Spleen (tissue), 11 donors: Measurements from ENCODE around the gene CMTM4. TPM values are rescaled to one million over a fixed set of nuclear protein-coding genes. Genes with fewer than 3 reads are reported as not detected.

Experiments
- DNase-seq: peaks from one replicate; pipeline ENCODE4 v3.0.0-alpha.2; 2020
- H3K27ac ChIP-seq, 8 donors: fragments of 200-600 bp; sonication (generic) in 7 of 8; 1 replicate in 4 of 8; 2 replicates in 4 of 8; pipeline versions ENCODE4 v1.5.0 to v1.8.0; 2016 to 2021; ENCODE audit warnings: inconsistent platforms in 4 of 8, mild to moderate bottlenecking in 4 of 8, moderate library complexity in 1 of 8
- H3K27me3 ChIP-seq, 7 donors: fragments of 200-600 bp; sonication (generic) in 6 of 7; replicated peaks in 1 of 7; 1 replicate in 4 of 7; 2 replicates in 3 of 7; pipeline versions ENCODE4 v1.5.0 to v1.8.0; 2016 to 2021; ENCODE audit warnings: inconsistent platforms in 3 of 7, mild to moderate bottlenecking in 1 of 7
- H3K36me3 ChIP-seq, 6 donors: fragments of 200-600 bp; sonication (generic) in 5 of 6; 1 replicate in 4 of 6; 2 replicates in 2 of 6; pipeline versions ENCODE4 v1.5.0 to v1.8.0; 2016 to 2021; ENCODE audit warnings: inconsistent platforms in 2 of 6
- H3K4me1 ChIP-seq, 6 donors: fragments of 200-600 bp; sonication (generic) in 5 of 6; 1 replicate in 3 of 6; 2 replicates in 3 of 6; pipeline versions ENCODE4 v1.5.0 to v1.8.0; 2016 to 2021; ENCODE audit warnings: inconsistent platforms in 3 of 6
- H3K4me3 ChIP-seq, 8 donors: fragments of 200-600 bp; sonication (generic) in 7 of 8; 1 replicate in 4 of 8; 2 replicates in 4 of 8; pipeline versions ENCODE4 v1.5.0 to v1.8.0; 2016 to 2021; ENCODE audit warnings: inconsistent platforms in 4 of 8, mild to moderate bottlenecking in 4 of 8, moderate library complexity in 2 of 8
- H3K9me3 ChIP-seq, 8 donors: fragments of 200-600 bp; sonication (generic) in 7 of 8; 1 replicate in 4 of 8; 2 replicates in 4 of 8; pipeline versions ENCODE4 v1.5.0 to v1.8.0; 2016 to 2021; ENCODE audit warnings: inconsistent platforms in 4 of 8
- CTCF ChIP-seq, 11 experiments: fragments of 200-600 bp in 7 of 11; fragments of 450-650 bp in 4 of 11; sonication (generic) in 4 of 11; IDR thresholded peaks in 8 of 11; conservative IDR thresholded peaks in 3 of 11; 1 replicate in 7 of 11; 2 replicates in 4 of 11; pipeline versions ENCODE4 v1.4.0 to v1.8.0; 2016 to 2021; ENCODE audit warnings: antibody characterized with exemption in 11 of 11, inconsistent platforms in 4 of 11, mild to moderate bottlenecking in 1 of 11
- POLR2A ChIP-seq, 3 donors: fragments of 450-650 bp; IDR thresholded peaks; one replicate each; pipeline ENCODE4 v1.5.1; 2017; ENCODE audit warnings: antibody characterized with exemption in 3 of 3, mild to moderate bottlenecking in 1 of 3
- POLR2AphosphoS5 ChIP-seq, 3 donors: sonication (generic); formaldehyde crosslinking; IDR thresholded peaks; one replicate each; pipeline ENCODE4 v1.5.1; 2017; ENCODE audit warnings: antibody characterized with exemption in 3 of 3
- WGBS, 5 donors: extraction: QIAGEN DNeasy Blood & Tissue Kit in 3 of 5; methylation state at CpG; one replicate each; pipeline versions ENCODE4 v1.1.5 to v1.1.7; 2013 to 2018; 5-methylcytosine and 5-hydroxymethylcytosine counted together
- intact Hi-C: fragments of 100-400 bp; cut with DNase I; formaldehyde crosslinking; loops from one replicate; pipeline ENCODE4 v1.15.0; 2023; ENCODE audit warnings: low total_unique reads
- polyA plus RNA-seq, 3 donors: library from polyadenylated mRNA; stranded (reverse); fragments of 200-250 nt; gene quantifications; one replicate each; pipeline ENCODE4 v1.2.1, GENCODE V29; 2013
- total RNA-seq, 7 donors: library from RNA; depleted of rRNA in 3 of 7; stranded (reverse); fragments of >200 nt in 3 of 7; fragmentation: NEBNext Ultra II Directional in 4 of 7; extraction: Animal tissue kit (Norgen Biotek cat#: 25700) in 4 of 7; gene quantifications; one replicate each; pipeline versions ENCODE4 v1.1.0 to v1.2.1, GENCODE V29; 2016 to 2021
- donor health status: healthy with polysubstance abuse.
- donor health status: DM: no; HTN: no; CAD: no; lungs with moderate emphysema.
- donor health status: DM: no; HTN: no; CAD: no.
- donor health status: Bipolar disorder and iron deficiency.
- donor health status: healthy.
- donor health status: DM: no; HTN: no; CAD: no.
- donor health status: DM: yes; HTN: yes; CAD: no.

Gene CMTM4
- total and polyA plus RNA-seq, 10 donors: 0.70 to 10.2 (median 5.7) TPM

- Histone ChIP-seq H3K4me3 (no peak overlapping the region), H3K4me1 (peaks cover 0 to 52% (median 12%) of the 10 kb centered on the region in 6 donors), H3K36me3 (no peaks in the 10 kb centered on the region), H3K9me3 (no peaks in the 10 kb centered on the region), H3K27me3 (peaks cover 0 to 27% (median 0%) of the 10 kb centered on the region in 7 donors), H3K27ac (peak overlapping the region in 3 of 8 donors; percentile 14 to 41 (median 41))
- WGBS, 5 donors: 83 to 96% (median 94%) methylated on average over 6 of the region's 6 CpGs
- intact Hi-C loops: no loop called here
- no peak for TF ChIP-seq POLR2AphosphoS5 (IDR thresholded peaks at IDR 0.05)
- no peak for DNase-seq
These were observed 42.8 kb downstream of the CMTM4 start for GRCh38 chr16:66653581-66654350.

- no peaks in the 10 kb centered on the region for H3K36me3 ChIP-seq
- no peak for TF ChIP-seq POLR2AphosphoS5 (IDR thresholded peaks at IDR 0.05)
- TF ChIP-seq POLR2A (IDR thresholded peaks at IDR 0.05): no peak
- 55 to 75% (median 62%) methylated on average over 7 of the region's 7 CpGs for WGBS, 5 donors
- H3K27ac ChIP-seq: peak overlapping the region in 2 of 8 donors; percentile 14 to 41
- H3K27me3 ChIP-seq: peaks cover 0 to 27% (median 0%) of the 10 kb centered on the region in 7 donors
- H3K4me1 ChIP-seq: peaks cover 0 to 43% (median 12%) of the 10 kb centered on the region in 6 donors
- DNase-seq: no peak
- H3K4me3 ChIP-seq: no peak overlapping the region
- no peaks in the 10 kb centered on the region for H3K9me3 ChIP-seq
- intact Hi-C loops: no loop called here
These were observed 43.7 kb downstream of the CMTM4 start for GRCh38 chr16:66652661-66653360.

- Histone ChIP-seq H3K4me3 (no peak overlapping the region), H3K4me1 (peaks cover 0 to 43% (median 12%) of the 10 kb centered on the region in 6 donors), H3K27me3 (peaks cover 0 to 27% (median 0%) of the 10 kb centered on the region in 7 donors), H3K27ac (peak overlapping the region in 3 of 8 donors; percentile 12 to 62 (median 34)), H3K36me3 (no peaks in the 10 kb centered on the region), H3K9me3 (no peaks in the 10 kb centered on the region)
- 82 to 99% (median 86%) methylated on average over 6 of the region's 6 CpGs for WGBS, 5 donors
- TF ChIP-seq POLR2AphosphoS5 (IDR thresholded peaks at IDR 0.05) (no peak), POLR2A (IDR thresholded peaks at IDR 0.05) (no peak), CTCF (IDR thresholded peaks at IDR 0.05 in 8 of 11, conservative IDR thresholded peaks at IDR 0.05 in 3 of 11) (no peak)
- DNase-seq: no peak
- intact Hi-C loops: no loop called here
These were observed 44.6 kb downstream of the CMTM4 start for GRCh38 chr16:66651965-66652364.

- no peak for TF ChIP-seq POLR2AphosphoS5 (IDR thresholded peaks at IDR 0.05)
- no peak for TF ChIP-seq CTCF (IDR thresholded peaks at IDR 0.05 in 8 of 11, conservative IDR thresholded peaks at IDR 0.05 in 3 of 11)
- TF ChIP-seq POLR2A (IDR thresholded peaks at IDR 0.05): no peak
- Histone ChIP-seq H3K4me3 (peak overlapping the region in 1 of 8 donors; percentile 48), H3K9me3 (no peaks in the 10 kb centered on the region), H3K27me3 (peaks cover 0 to 27% (median 0%) of the 10 kb centered on the region in 7 donors), H3K36me3 (no peaks in the 10 kb centered on the region), H3K27ac (peak overlapping the region in 1 of 8 donors; percentile 62), H3K4me1 (peaks cover 0 to 43% (median 12%) of the 10 kb centered on the region in 6 donors)
- no peak for DNase-seq
- intact Hi-C loops: no loop called here
- 60 to 81% (median 65%) methylated on average over 2 of the region's 2 CpGs for WGBS, 5 donors
These were observed 45.1 kb downstream of the CMTM4 start for GRCh38 chr16:66651474-66651765.
